HG03558 (cell line): ENCODE measurements around the gene RHAG.

Source experiments
- ATAC-seq: cut with Tn5 transposase; IDR thresholded peaks from one replicate; pipeline ENCODE4 v1.9.1; 2021; ENCODE audit warnings: moderate number of reproducible peaks; ENCODE audit not compliant: unreplicated experiment; ENCODE audit errors: extremely low read depth

RHAG gene

DNA sequence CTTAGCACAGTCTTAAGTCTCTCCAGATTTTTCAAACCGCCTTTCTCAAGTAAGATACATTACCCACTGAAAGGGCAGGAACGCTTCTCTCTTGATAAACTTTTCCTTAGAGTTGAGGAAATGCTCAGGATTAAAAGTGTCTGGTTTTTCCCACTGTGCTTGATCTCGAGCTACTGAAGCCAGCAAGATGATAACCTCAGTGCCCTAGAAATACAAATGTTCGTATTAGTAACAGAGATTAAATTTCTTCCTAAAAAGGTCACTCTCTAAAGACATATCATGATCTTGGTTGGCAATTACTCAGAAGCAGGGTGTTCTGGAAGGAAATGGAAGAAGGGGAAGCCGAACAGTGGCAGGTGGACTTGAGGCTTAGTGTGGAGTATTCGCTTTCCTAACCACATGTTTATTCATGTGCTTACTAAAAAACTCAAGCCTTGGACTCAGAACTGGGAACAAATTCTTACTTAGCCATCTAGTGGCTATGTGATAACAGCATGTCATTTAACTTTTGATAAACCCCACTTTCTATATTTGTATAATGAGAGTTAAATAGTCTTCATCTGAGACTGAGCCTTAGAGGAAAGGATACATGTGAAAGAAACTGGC is 66.1 kb downstream of the RHAG start:
- ATAC-seq = no peak

DNA sequence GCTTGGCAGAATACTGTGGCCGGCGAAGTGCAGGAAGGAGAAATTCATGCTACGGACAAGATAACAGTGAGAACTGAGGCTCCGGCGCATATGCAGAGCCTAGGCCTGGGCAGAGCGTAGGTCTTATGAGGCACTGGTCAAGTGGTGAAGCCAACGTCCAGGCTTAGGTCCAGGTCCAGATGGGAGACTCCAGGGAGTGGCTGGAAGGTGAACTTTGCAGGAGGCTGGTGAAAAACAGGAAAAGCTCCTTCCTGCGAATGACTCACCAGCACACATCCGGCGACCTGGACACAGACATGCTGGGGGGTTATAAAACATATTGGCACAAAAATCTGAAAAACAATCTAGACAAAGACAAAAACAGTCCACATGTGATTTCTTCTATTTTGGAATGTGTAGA is 70.8 kb downstream of the RHAG start:
- ATAC-seq = no peak

DNA sequence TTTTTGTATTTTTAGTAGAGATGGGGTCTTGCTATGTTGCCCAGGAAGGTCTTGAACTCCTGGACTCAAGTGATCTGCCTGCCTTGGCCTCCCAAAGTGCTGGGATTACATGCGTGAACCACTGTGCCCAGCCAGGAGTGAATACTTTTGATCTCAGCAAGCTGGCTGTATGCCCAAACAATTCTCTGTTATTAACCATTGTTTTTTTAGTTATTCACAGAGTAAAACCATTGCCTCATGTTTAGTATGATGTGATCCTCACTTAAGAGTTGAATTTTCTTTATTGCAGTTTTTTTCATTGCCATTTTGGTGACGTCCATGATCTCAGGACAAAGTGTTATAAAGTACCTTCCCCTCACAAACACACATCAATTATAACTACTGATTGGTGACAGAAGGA is 71.4 kb downstream of the RHAG start:
- ATAC-seq = no peak

DNA sequence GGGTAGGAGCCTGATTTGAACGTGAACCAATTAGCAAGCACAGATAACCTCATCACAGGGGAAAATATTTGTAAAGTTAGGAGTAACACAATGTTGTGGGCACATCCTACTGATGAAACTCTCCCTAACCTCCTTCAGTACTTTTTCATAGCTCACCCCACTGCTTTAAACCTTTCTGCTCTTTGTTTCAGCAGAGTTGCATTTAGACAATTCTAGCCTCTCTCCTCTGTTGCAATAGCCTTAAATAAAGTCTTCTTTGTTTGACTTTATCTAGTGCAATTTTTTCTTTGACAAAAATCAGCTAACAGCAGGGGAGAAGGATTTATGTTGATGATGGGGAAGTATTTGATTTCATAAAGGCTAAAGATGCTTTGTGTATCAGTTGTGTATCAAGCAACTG is 72.1 kb downstream of the RHAG start:
- no peak for ATAC-seq

DNA sequence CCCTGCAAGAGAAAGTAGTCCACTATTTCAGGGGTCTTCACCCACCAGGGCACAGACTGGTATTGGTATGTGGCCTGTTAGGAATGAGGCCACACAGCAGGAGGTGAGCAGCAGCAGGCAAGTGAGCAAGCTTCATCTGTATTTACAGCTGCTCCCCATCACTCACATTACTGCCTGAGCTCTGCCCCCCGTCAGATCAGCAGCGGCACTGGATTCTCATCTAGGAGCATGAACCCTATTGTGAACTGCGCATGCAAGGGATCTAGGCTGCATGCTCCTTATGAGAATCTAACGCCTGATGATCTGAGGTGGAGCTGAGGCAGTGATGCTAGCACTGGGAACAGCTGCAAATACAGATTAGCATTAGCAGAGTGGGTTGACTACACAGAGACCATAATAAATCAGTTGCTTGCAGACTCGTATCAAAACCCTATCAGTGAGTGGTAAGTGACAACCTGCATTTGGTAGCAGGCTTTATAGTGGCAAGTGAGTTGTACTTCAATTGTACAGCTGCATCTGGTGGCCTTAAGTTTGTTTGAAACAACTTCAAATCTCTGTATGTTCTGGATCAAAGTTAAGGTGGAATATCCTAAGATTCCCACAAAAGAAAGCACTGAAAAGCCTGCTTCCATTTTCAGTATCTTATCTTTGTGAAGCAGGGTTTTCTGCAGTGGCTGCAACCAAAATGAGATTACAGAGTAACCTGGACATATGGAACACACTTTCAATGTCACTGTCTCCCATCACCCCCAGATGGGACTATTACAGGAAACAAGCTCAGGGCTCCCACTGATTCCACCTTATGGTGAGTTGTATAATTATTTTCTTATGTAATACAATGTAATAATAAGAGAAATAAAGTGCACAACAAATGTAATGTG is 73.4 kb downstream of the RHAG start:
- no peak for ATAC-seq

DNA sequence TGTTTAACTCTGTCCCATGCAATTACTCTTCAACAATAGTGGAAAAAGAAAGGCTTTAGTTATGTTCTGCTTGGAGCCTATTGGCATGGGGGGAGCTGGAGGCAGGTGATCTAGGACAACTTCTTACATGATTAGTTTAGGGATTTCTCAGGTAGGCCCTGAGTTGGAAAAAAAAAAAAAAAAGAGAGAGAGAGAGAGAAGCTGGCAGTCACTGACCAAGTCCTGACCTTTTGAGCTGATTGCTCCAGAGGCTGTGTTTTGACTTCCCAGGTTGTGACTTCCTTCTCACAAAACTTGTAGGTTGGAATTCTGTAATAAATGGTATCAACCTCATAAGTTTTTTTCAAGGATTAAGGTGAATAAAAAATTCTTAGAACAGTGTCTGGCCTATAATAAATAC is 78.4 kb downstream of the RHAG start:
- ATAC-seq = no peak

DNA sequence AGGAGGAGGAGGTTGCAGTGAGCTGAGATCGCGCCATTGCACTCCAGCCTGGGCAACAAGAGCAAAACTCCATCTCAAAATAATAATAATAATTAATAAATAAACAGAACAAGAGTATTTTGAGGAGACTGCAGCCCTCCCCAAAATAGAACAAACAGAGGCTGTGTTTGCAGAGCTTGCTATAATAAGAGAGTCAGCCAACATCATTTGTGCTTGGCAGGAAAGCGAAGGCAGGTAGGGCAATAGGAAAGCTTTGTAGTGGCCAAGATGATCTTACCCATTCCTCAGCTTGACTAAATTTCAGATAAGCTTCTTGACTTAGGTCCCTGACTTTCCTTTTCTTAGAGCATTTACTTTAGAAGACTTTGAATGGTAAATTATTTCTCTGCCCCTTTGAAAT is 79.5 kb downstream of the RHAG start:
- ATAC-seq = no peak

DNA sequence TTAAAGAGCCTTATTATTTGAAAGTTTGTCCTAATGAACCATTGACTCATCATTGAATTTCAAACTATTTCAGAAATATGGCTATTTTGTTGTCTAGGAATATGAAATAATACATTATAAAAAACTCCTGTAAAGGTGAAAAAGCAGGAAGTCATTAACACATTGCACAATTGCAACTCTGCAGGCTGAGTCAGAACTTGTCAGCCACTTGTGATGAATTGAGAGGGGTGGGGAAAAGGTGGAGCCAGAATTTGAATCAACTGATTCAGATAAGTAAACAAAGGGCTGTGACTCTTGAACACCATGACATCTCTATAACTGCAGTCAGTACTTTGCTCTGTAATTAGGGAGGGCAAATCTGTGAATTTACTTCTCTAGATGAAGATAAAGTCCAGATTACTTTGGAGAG is 80.2 kb downstream of the RHAG start:
- no peak for ATAC-seq

DNA sequence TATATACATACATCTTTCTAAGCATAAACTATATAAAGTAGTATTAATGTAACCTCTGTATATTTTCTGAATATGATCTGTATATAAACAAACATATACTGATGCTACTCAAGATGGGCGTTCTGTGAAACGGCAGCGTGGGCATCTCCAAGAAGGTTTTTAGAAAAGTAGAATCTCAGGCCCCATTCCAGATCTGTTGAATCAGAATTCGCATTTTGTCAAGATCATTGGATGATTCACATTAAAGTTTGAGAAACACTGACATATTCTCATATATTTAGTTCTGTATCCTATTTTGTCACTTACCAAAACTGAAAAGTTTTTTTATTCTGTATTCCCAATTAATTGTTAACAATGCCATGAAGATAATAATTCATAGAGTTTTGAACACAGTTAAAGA is 80.7 kb downstream of the RHAG start:
- no peak for ATAC-seq
